ENCODE data around the gene TBCD. TPM values are rescaled to one million over a fixed set of nuclear protein-coding genes. Genes with fewer than 3 reads are reported as not detected.

TBCD gene
- total RNA-seq, 2 experiments from 2014 or later = 87.8 to 145 TPM

- ChIA-PET POLR2A (interaction anchor here (0.8 to 1.3 kb wide), 2 partner anchors 9 to 10 kb away, joined by 4 read pairs; no protein-coding TSS in a partner anchor), CTCF (ENCODE audit: unreplicated experiment) (no interaction called here)
- Histone ChIP-seq H4K20me1 (ENCODE audit: insufficient read depth, low read length) (no peaks in the 10 kb centered on the region), H3K4me1 (ENCODE audit: insufficient read depth, low read length, poor library complexity, severe bottlenecking) (peaks cover 20% of the 10 kb centered on the region), H3K4me2 (ENCODE audit: low read length) (no peak overlapping the region), H3K4me3 (ENCODE audit: low read depth, low read length, poor library complexity, severe bottlenecking) (no peak overlapping the region), H3K27ac (ENCODE audit: low read depth, low read length, poor library complexity, severe bottlenecking) (no peak overlapping the region), H3K79me2 (ENCODE audit: insufficient read depth, low read depth, low read length) (no peaks in the 10 kb centered on the region), H3K9me2 (ENCODE audit: insufficient read depth, low read length) (no peaks in the 10 kb centered on the region), H3K9me3 (ENCODE audit: low read length) (no peaks in the 10 kb centered on the region), H2AFZ (ENCODE audit: low read length) (no peak overlapping the region), H3K36me3 (ENCODE audit: insufficient read depth, low read length) (no peaks in the 10 kb centered on the region)
- no peak for DNase-seq (ENCODE audit: low spot score)
- intact Hi-C loops (cut with micrococcal nuclease; ENCODE audit: unreplicated experiment) = no loop called here
- BruUV-seq (replicated peaks) = no TSS peak
- TF ChIP-seq CTCF (conservative IDR thresholded peaks at IDR 0.05; ENCODE audit: low read length) (no peak), EZH2phosphoT487 (IDR thresholded peaks at IDR 0.05; ENCODE audit: borderline replicate concordance, low read depth, low read length) (no peak)
Observed at GRCh38 chr17:82979718-82980117, 227.9 kb downstream of the TBCD start.

- TF ChIP-seq EZH2phosphoT487 (IDR thresholded peaks at IDR 0.05; ENCODE audit: borderline replicate concordance, low read depth, low read length) (no peak), CTCF (conservative IDR thresholded peaks at IDR 0.05; ENCODE audit: low read length) (no peak)
- Histone ChIP-seq H3K4me1 (ENCODE audit: insufficient read depth, low read length, poor library complexity, severe bottlenecking) (peaks cover 23% of the 10 kb centered on the region), H3K9me2 (ENCODE audit: insufficient read depth, low read length) (no peaks in the 10 kb centered on the region), H4K20me1 (ENCODE audit: insufficient read depth, low read length) (no peaks in the 10 kb centered on the region), H3K4me3 (ENCODE audit: low read depth, low read length, poor library complexity, severe bottlenecking) (no peak overlapping the region), H3K27ac (ENCODE audit: low read depth, low read length, poor library complexity, severe bottlenecking) (no peak overlapping the region), H2AFZ (ENCODE audit: low read length) (no peak overlapping the region), H3K9me3 (ENCODE audit: low read length) (no peaks in the 10 kb centered on the region), H3K4me2 (ENCODE audit: low read length) (no peak overlapping the region), H3K36me3 (ENCODE audit: insufficient read depth, low read length) (no peaks in the 10 kb centered on the region), H3K79me2 (ENCODE audit: insufficient read depth, low read depth, low read length) (no peaks in the 10 kb centered on the region)
- no peak for DNase-seq (ENCODE audit: low spot score)
- intact Hi-C loops (cut with micrococcal nuclease; ENCODE audit: unreplicated experiment) = no loop called here
- CTCF ChIA-PET (ENCODE audit: unreplicated experiment) = no interaction called here
- no TSS peak for BruUV-seq (replicated peaks)
- POLR2A ChIA-PET = no interaction called here
Observed at GRCh38 chr17:82980632-82981031, 228.8 kb downstream of the TBCD start.

GRCh38 chr17:82981141-82981730 lies 229.4 kb downstream of the TBCD start:
- H3K36me3 ChIP-seq (ENCODE audit: insufficient read depth, low read length) = no peaks in the 10 kb centered on the region
- no peaks in the 10 kb centered on the region for H3K79me2 ChIP-seq (ENCODE audit: insufficient read depth, low read depth, low read length)
- no peak overlapping the region for H3K4me3 ChIP-seq (ENCODE audit: low read depth, low read length, poor library complexity, severe bottlenecking)
- no peak for DNase-seq (ENCODE audit: low spot score)
- H3K9me3 ChIP-seq (ENCODE audit: low read length) = no peaks in the 10 kb centered on the region
- intact Hi-C loops (cut with micrococcal nuclease; ENCODE audit: unreplicated experiment) = no loop called here
- peaks cover 29% of the 10 kb centered on the region for H3K4me1 ChIP-seq (ENCODE audit: insufficient read depth, low read length, poor library complexity, severe bottlenecking)
- POLR2A ChIA-PET = no interaction called here
- CTCF ChIA-PET (ENCODE audit: unreplicated experiment) = no interaction called here
- no peaks in the 10 kb centered on the region for H4K20me1 ChIP-seq (ENCODE audit: insufficient read depth, low read length)
- no peak overlapping the region for H3K27ac ChIP-seq (ENCODE audit: low read depth, low read length, poor library complexity, severe bottlenecking)
- H3K9me2 ChIP-seq (ENCODE audit: insufficient read depth, low read length) = no peaks in the 10 kb centered on the region
- H3K4me2 ChIP-seq (ENCODE audit: low read length) = no peak overlapping the region
- no peak overlapping the region for H2AFZ ChIP-seq (ENCODE audit: low read length)
- TF ChIP-seq EZH2phosphoT487 (IDR thresholded peaks at IDR 0.05; ENCODE audit: borderline replicate concordance, low read depth, low read length) = no peak
- no peak for TF ChIP-seq CTCF (conservative IDR thresholded peaks at IDR 0.05; ENCODE audit: low read length)
- no TSS peak for BruUV-seq (replicated peaks)

Measured in OCI-LY7 (cell line).